HL-60/S4 treated with retinoic acid at 250 ng/mL for 4 days and 3 days (cell line): Measurements from ENCODE around the gene EPHB1.

Experiments
- in situ Hi-C: fragments of 300-500 bp; cut with MboI; formaldehyde crosslinking; loops from 2 replicates; pipeline ENCODE4 v1.7.0; 2022; ENCODE audit warnings: low sequenced_read_pairs

EPHB1 gene

DNA sequence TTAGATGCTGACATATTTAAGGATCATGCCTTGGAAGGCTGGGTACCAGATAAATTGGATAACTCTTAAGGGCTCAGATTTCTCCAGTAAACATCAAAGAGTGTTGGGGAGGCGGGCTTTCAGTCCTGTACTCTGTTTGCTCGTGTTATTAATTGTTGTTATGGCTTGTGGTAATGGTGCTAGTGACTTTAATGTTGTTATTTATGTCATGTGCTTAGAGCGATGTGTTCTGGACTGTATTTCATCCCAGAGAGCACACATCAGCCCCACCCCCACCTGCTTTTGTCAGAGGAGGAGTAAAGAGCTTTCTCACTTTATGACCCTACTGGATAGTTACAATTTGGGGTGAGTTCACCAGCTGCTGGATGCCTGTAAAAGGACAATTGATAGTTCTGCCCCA is 386.3 kb downstream of the EPHB1 start:
- in situ Hi-C loops, result no loop called here

DNA sequence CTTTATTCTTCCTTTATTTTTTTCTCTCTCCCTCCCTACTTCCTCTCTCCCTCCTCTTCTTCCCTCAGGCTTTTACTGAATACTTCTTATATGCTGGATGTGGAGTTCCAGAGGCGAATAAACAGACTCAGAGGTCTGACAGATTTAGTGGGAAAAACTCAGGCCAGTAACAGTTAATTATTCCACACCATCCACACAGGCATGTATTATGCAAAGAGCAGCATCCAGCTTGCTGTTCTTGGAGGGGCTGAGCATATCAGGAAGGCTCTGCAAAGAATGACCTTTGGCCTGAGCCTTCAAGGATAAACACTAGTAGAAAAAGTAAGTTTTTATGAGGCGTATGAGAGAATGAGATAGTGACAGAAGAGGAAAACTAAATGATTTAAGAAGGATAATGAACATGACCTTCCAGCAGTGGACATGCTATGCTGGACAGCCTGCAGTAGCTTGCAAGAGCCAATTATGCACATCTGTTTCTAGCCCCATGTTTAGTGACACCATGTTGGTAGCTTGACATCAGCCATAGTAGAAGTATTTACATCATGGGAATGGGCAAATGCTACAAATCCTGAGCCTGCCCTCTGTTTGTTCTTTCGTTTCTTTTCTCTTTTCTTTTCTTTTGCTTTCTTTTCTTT is 387.4 kb downstream of the EPHB1 start:
- in situ Hi-C loops, result no loop called here

DNA sequence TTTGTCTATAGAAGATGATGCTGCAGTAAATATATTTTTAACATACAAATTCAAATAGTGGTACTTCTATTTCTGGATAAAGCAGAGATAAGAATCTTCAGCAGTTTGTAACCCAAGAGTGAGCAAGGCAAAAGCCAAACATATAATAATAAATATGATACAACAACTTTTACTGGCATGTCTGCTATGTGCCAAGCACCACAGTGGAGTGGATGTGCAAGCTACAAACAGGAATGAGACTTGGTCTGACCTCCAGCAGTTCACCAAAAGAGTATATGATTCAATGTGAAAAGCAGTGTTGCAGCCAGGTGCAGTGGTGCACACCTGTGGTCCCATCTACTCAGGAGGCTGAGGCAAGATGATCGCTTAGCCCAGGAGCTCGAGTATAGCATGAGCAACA is 395.6 kb downstream of the EPHB1 start:
- in situ Hi-C loops, result no loop called here

DNA sequence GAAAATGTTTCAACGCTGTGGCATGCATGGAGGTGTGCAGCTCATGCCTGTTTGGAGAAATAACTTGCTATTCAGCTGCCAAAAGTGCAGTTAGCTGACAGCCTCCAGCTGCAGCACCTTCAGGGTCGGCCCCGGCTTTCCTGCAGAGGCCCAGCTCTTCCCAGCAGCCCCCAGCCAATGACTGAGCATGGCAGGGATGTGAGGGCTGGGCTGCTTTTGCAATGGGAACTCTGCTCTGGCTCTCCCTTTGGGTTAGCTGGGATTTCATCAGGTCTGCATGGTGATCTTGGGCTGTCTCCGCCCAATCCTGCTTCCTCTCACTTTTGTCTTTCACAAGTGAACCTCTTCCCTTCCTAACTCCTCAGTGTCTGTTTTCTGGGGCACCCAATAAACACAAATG is 396.6 kb downstream of the EPHB1 start:
- in situ Hi-C loops, result no loop called here

DNA sequence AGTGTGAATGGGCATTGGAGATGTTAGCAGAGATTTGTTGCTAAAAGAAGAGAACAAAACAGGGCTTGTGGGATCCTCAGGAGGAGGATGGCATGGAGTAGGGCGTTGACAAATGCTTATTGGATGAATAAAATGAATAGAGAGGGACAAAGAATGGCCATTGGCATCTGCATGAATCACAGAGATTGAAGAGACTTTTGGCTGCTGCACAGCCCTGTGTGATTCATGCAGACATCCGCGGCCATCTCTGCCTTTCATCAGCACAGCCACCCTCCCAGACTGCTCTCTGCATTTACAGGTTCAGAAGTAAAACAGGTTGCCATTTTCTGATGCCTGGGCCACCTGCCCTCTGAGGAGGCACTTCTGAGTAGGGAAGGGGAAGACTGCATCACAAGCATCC is 397.9 kb downstream of the EPHB1 start:
- in situ Hi-C loops, result no loop called here

- in situ Hi-C loops, result no loop called here
Measured at GRCh38 chr3:135197246-135197645, 402.2 kb downstream of the EPHB1 start.

DNA sequence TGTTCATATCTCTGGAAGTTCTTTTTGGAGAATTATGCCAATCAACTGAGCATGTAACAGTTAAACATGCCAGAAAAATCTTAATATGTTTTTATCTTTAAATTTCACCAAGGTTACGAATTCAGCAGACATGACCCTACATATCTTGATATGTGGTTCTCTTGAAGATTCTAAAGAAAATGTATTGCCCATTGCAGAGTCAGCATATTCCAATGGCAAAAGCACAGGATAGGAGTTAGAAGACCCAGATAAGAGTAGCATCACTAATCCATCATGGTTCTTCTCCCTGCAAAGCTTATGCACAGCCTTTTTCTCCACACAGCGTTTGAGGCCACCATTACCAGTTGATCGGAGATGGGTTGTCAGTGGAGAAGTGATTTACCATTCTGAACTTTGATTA is 402.8 kb downstream of the EPHB1 start:
- in situ Hi-C loops, result no loop called here

DNA sequence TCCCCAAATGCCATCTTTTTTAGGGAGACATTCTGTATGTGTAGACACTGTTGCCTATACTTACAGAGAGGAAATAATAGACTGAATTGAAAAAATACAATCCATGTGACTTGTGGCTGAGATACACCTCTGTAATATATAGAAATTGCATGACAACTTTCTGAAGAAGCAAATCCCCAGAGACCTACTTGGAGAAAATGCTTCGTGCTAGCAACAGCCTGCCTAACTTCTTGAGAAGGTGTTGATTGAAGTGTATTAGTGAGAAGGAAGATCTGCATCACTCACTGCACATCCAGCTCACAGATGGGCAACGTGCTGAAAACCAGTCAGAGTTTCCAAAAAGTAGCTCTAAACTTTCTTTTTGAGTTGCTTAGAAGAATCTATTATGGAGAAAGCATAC is 404.1 kb downstream of the EPHB1 start:
- in situ Hi-C loops, result no loop called here

- in situ Hi-C loops, result no loop called here
Measured at GRCh38 chr3:135203026-135203425, 408.0 kb downstream of the EPHB1 start.

- in situ Hi-C loops, result no loop called here
Measured at GRCh38 chr3:135213213-135213612, 418.2 kb downstream of the EPHB1 start.

DNA sequence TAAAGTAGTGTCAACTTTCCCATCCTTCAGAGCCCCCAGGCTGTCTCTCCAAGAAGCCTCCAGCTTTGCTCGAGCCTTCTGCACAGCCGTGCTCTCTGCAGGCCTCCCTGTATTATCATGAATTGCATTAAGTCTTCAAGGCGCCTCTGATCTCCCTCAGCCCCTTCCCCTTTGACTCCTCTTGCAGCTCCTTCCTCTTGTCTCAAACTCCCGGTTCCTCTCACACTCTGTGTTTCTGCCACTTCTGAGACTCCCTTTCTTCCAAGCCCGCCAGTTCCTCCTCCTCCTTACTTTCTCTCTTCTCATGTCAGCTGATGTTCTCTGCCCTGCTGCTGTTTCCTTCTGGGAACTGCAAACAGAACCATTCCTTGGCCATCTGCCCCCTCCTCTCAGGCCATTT is 418.8 kb downstream of the EPHB1 start:
- in situ Hi-C loops, result no loop called here

DNA sequence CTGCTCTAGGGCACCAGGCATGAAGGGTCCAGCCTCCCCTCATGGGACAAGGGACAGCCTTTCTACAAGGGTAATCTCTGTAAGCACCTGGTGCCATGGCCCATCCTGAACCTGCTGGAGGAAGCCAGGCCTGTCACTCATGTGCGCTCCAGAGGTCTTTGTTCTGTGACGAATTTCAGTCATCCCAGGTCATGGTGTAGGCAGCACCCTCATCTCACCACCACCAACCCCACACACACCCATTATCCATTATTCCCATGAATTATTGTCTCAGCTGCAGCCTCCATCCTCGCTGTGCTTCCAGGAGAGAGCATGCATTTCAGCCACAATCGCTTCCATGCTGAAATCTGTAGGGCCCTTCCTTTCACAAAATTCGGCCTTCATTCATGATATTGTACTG is 419.3 kb downstream of the EPHB1 start:
- in situ Hi-C loops, result no loop called here

GRCh38 chr3:135215516-135215915 is 420.5 kb downstream of the EPHB1 start:
- in situ Hi-C loops, result no loop called here

GRCh38 chr3:135216659-135217058 is 421.6 kb downstream of the EPHB1 start:
- in situ Hi-C loops, result no loop called here

GRCh38 chr3:135217730-135218129 is 422.7 kb downstream of the EPHB1 start:
- in situ Hi-C loops, result no loop called here

GRCh38 chr3:135218304-135218703 is 423.2 kb downstream of the EPHB1 start:
- in situ Hi-C loops, result no loop called here

DNA sequence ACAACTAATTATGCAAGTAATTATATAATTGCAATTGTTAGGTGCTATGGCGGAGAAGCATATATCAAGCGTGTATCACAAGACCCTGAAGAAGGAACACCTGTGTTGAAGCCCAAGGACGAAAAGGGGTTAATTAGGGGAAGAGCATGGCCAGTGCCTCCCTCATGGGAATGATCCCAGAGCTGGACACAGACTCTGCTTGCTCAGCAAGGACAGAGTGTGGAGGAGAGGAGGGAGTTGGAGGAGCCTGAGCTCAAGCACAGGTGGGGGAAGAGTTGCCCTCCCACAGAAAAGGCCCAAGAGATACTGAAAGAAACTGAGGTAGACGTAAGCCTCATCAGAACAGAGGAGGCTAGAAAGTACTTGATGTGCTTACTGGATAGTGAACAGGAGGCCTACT is 423.7 kb downstream of the EPHB1 start:
- in situ Hi-C loops, result no loop called here

DNA sequence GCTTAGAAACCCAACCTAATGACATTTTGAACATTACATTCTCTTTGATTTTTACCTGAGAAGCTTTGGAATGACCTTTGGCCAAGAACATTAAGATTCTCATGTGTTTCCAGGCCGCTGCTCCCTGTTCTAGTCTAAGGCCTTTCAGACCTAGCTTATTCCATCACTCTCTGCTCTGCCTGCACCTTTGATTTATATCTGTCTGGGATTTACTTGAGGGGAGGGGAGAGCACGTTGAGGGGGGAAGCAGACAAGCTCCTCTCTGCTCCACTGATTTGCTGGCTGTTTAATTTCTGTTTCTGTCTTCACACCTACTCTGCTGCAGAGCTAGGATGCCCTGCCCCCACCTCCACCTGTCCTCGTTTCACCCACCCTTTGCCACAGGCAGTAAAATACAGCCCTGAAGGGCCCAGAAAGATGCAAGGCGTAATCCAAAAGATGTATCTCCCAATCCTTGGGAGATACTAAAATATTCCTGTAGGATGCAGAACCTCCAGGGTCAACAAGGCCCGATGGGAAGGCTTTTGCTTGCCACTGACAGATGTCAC is 429.8 kb downstream of the EPHB1 start:
- in situ Hi-C loops, result no loop called here

DNA sequence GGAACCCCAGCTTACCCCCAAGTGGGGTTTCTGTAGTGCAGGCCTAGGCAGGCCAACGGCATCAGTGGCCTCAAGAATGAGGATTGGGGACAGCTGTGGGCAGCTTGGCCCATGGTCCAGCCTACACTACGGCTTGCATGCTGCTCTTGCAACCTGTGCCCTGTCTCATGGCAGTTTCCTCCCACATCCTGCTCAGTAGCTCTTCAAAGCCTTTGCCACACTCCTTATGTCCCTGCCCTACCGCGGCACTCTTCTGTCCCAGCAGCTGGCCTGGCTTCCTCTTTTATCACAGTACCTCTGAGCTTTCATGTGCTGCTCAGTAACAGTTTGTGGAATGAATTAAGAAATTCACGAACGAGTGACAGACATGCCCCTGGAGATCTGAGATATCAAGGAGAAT is 431.0 kb downstream of the EPHB1 start:
- in situ Hi-C loops, result no loop called here

GRCh38 chr3:135228201-135228600 is 433.1 kb downstream of the EPHB1 start:
- in situ Hi-C loops, result no loop called here

DNA sequence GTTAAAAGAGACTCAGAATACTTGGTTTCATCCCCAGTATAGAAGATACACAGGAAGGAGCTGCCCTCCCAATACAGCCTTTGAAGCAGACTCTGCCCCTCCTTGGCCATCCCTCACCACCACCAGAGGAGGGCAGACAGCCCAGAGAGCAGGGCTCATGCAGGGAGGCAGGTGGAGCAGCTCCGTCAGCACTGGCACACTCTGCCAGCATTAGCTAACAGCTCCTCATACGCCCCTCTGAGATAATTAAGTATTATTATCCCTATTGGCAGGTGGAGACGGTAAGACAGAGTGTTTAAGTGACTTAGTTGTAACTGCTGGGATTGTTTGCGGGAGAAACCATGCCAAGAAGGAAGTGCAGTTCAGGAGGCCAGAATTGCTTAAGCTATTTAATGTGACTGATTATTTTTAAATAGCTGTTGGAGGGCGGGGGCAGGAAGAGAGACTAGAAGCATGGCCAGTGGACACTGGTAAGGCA is 434.0 kb downstream of the EPHB1 start:
- in situ Hi-C loops, result no loop called here

DNA sequence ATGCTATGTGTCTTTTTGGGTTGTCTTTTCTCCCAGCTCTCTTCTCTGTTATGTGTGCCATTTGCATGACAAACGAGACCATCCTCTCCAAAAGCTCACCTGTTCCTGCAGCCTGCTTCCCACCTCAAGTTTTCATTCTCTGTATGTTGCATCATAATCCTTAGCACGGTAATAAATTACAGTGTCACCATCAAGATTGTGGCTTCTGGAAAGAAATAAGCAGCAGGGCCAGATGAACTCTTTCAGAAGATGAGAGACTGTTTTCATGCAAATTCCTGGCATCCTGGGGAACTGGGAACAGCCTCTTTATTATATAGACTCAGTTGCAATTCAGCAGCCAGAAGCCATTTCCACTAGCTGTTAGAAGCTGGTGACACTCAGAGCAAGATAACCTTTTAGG is 436.7 kb downstream of the EPHB1 start:
- in situ Hi-C loops, result no loop called here

- in situ Hi-C loops, result no loop called here
Measured at GRCh38 chr3:135232226-135232625, 437.2 kb downstream of the EPHB1 start.
